ELF-1 (cell line): ENCODE results near the gene CASKIN1.
"Not testable (repeated sequence)": the region's sequence is repeated elsewhere in the genome, so short reads cannot be mapped to it uniquely, and the experiment has no call there.

Source experiments
- DNase-seq: peaks from one replicate; pipeline ENCODE4 v3.0.0-alpha.2; 2016; ENCODE audit warnings: low read depth, low spot score

The CASKIN1 gene, protein sequence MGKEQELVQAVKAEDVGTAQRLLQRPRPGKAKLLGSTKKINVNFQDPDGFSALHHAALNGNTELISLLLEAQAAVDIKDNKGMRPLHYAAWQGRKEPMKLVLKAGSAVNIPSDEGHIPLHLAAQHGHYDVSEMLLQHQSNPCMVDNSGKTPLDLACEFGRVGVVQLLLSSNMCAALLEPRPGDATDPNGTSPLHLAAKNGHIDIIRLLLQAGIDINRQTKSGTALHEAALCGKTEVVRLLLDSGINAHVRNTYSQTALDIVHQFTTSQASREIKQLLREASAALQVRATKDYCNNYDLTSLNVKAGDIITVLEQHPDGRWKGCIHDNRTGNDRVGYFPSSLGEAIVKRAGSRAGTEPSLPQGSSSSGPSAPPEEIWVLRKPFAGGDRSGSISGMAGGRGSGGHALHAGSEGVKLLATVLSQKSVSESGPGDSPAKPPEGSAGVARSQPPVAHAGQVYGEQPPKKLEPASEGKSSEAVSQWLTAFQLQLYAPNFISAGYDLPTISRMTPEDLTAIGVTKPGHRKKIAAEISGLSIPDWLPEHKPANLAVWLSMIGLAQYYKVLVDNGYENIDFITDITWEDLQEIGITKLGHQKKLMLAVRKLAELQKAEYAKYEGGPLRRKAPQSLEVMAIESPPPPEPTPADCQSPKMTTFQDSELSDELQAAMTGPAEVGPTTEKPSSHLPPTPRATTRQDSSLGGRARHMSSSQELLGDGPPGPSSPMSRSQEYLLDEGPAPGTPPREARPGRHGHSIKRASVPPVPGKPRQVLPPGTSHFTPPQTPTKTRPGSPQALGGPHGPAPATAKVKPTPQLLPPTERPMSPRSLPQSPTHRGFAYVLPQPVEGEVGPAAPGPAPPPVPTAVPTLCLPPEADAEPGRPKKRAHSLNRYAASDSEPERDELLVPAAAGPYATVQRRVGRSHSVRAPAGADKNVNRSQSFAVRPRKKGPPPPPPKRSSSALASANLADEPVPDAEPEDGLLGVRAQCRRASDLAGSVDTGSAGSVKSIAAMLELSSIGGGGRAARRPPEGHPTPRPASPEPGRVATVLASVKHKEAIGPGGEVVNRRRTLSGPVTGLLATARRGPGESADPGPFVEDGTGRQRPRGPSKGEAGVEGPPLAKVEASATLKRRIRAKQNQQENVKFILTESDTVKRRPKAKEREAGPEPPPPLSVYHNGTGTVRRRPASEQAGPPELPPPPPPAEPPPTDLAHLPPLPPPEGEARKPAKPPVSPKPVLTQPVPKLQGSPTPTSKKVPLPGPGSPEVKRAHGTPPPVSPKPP (N-terminal part only)

GRCh38 chr16:2196162-2196980 lies at the start of gene CASKIN1:
TSS of gene CASKIN1 (minus strand) at chr16:2196605. CDS start at chr16:2196432, 173 bp downstream.
- DNase-seq: no peak

DNA sequence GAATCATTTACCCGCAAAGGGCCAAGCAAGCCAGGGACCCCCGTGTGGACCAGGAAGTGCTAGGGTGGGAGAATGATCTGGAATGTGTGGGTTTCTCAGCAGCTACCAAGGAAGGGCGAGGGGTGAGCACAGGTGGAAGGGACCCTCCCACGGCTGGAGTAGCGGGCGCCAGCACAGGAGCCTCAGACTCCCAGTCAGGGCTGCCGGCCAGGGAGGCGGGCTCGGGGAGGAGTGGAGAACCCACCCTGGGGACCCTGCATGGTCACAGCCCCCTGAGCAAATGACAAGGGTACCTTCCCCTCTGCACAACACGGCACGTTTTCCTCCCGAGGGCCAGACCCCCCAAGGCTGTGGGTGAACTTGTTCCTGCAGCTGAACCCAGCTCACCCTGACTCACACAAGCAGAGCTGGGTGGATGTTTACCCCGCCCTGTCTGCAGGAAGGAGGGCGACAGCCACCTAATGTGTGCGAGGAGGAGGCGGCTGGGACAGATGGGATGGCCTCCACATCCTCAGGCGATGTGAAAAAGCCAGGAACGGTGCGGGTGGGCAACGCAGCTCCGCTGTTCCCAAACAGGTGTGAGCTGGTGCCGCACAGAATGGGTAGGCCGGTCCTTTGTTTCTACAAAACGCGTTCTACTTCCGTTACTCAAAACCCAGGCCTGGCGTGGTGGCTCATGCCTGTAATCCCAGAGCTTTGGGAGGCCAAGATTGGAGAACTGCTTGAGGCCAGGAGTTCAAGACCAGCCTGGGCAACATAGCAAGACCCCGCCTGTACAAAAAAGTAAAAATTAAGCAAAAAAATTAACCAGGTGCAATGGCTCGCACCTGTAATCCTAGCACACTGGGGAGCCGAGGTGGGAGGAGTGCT lies 48.8 kb upstream of the CASKIN1 start:
- DNase-seq: no peak

DNA sequence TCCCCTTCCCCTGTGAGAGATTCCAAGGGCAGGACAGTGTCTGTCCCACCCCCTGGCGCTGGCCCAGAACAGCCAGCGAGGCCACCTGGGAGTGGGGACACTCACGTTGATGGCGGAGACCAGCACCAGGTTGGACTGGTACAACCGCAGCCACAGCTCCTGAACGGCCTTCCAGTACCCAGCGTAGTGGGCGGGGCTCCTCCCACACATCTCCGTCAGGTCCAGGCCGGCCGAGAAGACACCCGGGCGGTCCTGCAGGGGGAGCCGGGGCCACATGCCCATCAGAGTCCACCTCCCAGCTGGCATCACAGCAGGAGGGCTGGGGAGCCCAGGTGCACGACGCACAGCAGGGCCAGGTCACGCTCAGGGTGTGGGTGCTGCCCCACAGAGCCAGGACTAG lies 47.9 kb upstream of the CASKIN1 start:
- DNase-seq: peak; percentile 59

DNA sequence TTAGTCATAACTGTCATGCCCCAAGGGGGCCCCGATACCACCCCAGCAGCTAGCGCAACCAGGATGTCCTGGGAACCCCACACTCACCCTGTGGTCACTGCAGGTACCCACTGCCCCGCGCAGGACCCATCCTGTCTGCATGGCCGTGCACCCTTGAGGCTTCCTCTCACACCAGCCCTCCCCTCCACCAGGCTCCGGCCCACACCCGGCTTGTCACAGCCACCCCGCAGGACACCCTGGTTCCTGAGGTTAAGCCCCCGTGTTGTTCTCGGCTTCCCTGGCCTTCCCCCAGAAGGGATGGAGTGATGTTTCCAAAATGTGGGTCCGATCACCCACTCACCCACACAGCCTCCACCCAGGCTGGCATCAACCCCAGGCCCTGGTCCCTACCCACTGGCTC lies 47.4 kb upstream of the CASKIN1 start:
- DNase-seq: no peak

DNA sequence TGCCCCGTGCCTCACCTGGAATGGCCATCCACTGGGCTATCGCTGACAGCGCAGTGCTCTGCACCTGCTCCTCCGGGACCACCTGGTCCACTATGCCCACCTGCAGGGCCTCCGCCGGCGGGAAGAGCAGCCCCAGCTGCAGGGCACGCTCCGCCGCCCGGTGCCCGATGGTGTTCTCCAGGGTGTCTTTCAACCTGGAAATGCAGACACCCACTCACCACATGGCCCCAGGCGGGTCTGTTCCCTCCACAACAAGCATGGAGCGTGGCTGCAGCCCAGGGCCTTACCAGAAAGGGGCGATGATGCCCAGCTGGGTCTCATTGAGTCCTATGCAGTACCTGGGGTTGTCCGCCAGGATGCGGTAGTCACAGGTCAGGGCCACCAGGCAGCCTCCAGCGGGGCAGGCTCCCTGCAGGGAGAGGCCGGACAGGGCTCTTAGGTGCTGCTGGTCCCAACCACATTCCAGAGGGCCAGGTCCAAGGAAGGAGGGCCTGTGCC lies 46.7 kb upstream of the CASKIN1 start:
- peak; percentile 43 for DNase-seq

DNA sequence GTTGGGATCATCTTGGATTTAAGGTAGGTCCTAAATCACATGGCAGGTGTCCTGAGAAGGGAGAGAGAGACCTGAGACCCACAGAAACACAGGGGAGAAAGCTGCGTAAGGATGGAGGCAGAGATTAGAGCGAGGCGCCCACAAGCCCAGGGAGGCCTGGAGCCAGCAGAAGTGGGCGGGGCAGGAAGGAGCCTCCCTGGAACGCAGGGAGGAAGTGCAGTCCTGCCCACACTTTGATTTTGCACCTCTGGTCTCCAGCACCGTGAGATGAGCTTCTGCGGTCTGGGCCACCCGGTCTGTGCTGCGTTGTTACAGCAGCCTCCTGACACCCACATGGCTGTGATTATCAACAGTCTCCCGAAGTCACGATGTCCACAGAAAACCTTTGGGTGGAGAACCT lies 46.2 kb upstream of the CASKIN1 start:
- no peak for DNase-seq

- DNase-seq: not testable (repeated sequence)
These were observed 43.9 kb upstream of the CASKIN1 start for GRCh38 chr16:2240331-2240730.

DNA sequence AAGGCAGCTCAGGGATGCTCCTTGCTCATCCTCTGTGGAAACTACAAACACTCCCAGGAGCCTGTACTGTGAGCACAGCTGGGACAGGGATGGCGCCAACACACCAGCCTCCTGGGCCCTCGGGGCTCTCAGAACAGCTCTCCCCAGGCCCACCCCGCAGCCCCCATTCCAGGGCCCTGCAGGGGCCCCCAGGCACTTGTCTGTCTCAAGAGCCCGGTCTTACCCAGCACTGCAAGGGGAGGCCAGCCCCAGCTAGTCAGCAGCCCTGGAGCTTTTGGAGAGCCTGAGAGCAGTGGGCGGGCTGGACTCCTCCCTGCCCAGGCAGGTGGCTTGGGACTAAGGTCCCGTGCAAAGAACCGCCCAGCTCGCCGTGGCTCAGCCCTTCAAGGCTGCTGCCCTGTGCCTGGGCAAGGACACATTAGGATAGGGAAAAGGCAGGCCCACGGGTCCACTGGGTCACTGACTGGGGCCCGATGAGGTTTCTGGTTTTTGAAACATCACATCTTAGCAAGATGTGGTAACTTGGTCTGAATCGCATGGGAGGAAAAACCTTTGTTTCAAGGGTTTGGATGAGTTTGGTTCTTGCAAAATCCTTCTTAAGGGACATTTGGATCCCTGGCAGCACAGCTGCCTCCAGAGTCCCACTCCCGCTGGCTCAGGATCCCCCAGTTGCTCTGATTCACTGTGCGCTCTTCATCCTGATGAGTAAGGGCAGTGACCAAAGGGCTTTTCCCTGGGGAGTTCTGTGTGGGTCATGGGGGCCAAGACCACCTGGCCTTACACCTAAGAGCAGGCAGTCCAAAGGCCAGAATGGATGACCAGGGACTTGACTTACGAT lies 42.7 kb upstream of the CASKIN1 start:
- DNase-seq: peak; percentile 66

GRCh38 chr16:2238150-2238837 lies 41.9 kb upstream of the CASKIN1 start:
- no peak for DNase-seq

GRCh38 chr16:2237493-2238149 lies 41.2 kb upstream of the CASKIN1 start:
- peak; percentile 56 for DNase-seq

GRCh38 chr16:2237102-2237482 lies 40.7 kb upstream of the CASKIN1 start:
- DNase-seq: no peak

GRCh38 chr16:2236337-2237101 lies 40.1 kb upstream of the CASKIN1 start, which contains the start of gene DNASE1L2:
TSS of gene DNASE1L2 (plus strand) at chr16:2236444. CDS start at chr16:2236817, 373 bp downstream.
- DNase-seq: peak; percentile 79

- DNase-seq: no peak
These were observed 39.4 kb upstream of the CASKIN1 start for GRCh38 chr16:2235695-2236336.

DNA sequence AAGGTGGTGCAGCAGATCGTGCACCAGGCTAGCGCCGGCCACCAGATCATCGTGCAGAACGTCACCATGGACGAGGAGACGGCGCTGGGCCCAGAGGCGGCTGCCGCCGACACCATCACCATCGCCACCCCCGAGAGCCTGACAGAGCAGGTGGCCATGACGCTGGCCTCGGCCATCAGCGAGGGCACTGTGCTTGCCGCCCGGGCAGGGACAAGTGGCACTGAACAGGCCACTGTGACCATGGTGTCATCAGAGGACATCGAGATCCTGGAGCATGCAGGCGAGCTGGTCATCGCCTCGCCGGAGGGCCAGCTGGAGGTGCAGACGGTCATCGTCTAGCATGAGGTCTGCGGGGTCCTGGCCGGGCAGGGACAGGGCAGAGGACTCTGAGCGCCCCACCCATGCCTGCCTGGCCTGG lies 38.8 kb upstream of the CASKIN1 start:
- no peak for DNase-seq

- DNase-seq: no peak
These were observed 38.4 kb upstream of the CASKIN1 start for GRCh38 chr16:2234813-2235170.
